ENCODE measurements around the gene RRP8.

- no peak for TF ChIP-seq CTCF (conservative IDR thresholded peaks at IDR 0.05)
- TF ChIP-seq EZH2 (IDR thresholded peaks at IDR 0.05; ENCODE audit: low read depth) = no peak
Measured at GRCh38 chr11:6616596-6617250, 13.3 kb upstream of the RRP8 start.
